GM12875 (cell line): ENCODE measurements around the gene PADI2.

Source experiments
- H3K4me3 ChIP-seq: one replicate; pipeline ENCODE4 v1.5.1; 2011; ENCODE audit warnings: low read depth, low read length, control low read depth
- CTCF ChIP-seq: IDR thresholded peaks from 2 replicates; pipeline ENCODE4 v1.5.1; 2011; ENCODE audit warnings: low read depth, mild to moderate bottlenecking, control low read depth, inconsistent platforms, low read length, moderate library complexity, borderline replicate concordance; ENCODE audit not compliant: insufficient read depth

PADI2 gene

GRCh38 chr1:17043676-17044075, 75.6 kb downstream of the PADI2 start:
- H3K4me3 ChIP-seq = no peak overlapping the region
- no peak for TF ChIP-seq CTCF

GRCh38 chr1:17040135-17040534, 79.1 kb downstream of the PADI2 start:
- H3K4me3 ChIP-seq = no peak overlapping the region
- TF ChIP-seq CTCF = no peak

DNA sequence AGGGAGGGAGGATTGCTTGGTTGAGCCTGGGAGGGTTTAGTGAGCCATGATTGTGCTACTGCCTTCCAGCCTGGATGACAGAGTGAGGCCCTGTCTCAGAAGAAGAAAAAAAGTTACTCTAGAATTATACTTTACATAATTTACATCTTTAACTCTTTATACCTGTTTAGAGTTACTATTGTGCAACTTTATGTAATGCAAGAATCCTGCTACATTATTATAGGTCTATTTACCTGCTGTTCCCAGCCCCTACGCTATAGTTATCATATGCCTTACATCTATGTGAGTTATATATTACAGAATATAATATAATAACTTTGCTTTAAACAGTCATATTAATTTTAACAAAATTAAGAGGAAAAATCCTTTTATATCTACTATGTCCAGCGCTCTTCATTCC, 79.7 kb downstream of the PADI2 start:
- H3K4me3 ChIP-seq = no peak overlapping the region
- no peak for TF ChIP-seq CTCF

DNA sequence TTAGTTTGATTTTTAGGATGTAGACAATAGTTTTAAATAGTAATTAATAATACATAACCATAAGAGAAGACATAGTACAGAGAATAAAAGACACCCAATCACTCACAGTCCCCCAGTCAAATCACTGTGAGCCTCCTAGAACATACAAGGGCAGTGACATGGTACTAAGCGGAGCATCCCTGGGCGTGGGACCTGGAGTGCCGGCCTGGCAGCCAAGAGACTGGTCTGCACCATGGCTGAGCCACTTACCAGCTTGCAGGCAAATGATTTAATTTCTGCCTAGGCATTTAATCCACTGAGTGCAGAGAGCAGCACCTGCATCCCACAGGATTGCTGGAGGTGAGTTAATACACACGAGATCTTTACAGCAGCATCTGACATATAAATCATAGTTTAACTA, 85.8 kb downstream of the PADI2 start:
- TF ChIP-seq CTCF = no peak
- H3K4me3 ChIP-seq = no peak overlapping the region

- H3K4me3 ChIP-seq = no peak overlapping the region
- no peak for TF ChIP-seq CTCF
Observed at GRCh38 chr1:17032741-17033140, 86.5 kb downstream of the PADI2 start.

DNA sequence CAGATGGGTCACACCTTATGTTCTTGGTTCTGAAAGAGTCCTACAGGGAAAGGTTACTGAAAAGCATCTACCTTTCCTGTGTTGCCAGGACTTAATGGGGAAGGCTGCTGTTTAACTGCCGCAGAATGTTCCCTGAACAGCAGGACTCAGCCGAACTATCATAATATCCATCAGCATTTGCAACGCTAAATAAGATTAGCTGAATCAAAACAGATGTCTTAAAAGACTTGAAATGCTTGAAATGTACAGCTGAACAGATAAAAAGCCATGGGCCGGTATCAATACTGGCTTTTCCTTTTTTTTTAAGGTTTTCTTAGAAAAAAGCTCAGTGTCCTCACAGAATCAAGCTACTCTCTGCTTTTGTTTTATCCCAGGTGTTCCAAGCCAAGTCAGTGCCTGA, 87.8 kb downstream of the PADI2 start:
- TF ChIP-seq CTCF = no peak
- no peak overlapping the region for H3K4me3 ChIP-seq

DNA sequence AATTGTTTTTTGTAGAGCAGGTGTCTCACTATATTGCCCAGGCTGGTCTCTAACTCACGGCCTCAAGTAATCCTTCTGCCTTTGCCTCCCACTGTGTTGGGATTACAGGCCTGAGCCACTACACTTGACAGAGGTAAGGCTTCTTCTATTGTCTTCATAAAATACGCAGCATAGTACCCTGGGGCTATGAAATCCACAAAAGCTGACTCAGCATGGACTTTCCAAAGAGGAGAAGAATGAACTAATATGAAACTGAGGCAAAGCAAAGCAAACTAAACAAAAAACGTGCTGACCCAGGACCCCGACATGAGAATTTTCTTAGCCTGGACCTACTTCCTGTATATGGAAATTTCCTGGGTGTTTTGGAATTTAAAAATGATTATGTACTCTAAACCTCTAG, 89.0 kb downstream of the PADI2 start:
- H3K4me3 ChIP-seq = no peak overlapping the region
- TF ChIP-seq CTCF = no peak
